T-helper 1 cell treated with Interleukin-12 subunit alpha and Interleukin-12 subunit beta and Interleukin-4 antibody, amounts not matched to agents 30 μg/mL and 1 μg/mL, for 36 hours (primary cell): ENCODE measurements around the gene RALGDS.
"Not testable (repeated sequence)": the region's sequence is repeated elsewhere in the genome, so short reads cannot be mapped to it uniquely, and the experiment has no call there.

Experiments used
- H3K27ac Mint-ChIP-seq: one replicate; pipeline ENCODE4 v1.8.0; 2021; ENCODE audit warnings: mild to moderate bottlenecking, mixed read lengths
- H3K27me3 Mint-ChIP-seq: one replicate; pipeline ENCODE4 v1.8.0; 2021; ENCODE audit warnings: low read depth, mixed read lengths
- H3K36me3 Mint-ChIP-seq: one replicate; pipeline ENCODE4 v1.8.0; 2021; ENCODE audit warnings: low read depth, mixed read lengths
- H3K4me1 Mint-ChIP-seq: one replicate; pipeline ENCODE4 v1.8.0; 2021; ENCODE audit warnings: low read depth, mixed read lengths
- H3K4me3 Mint-ChIP-seq: one replicate; pipeline ENCODE4 v1.8.0; 2021; ENCODE audit warnings: mild to moderate bottlenecking, moderate library complexity, mixed read lengths
- H3K9me3 Mint-ChIP-seq: one replicate; pipeline ENCODE4 v1.8.0; 2021; ENCODE audit warnings: mixed read lengths

Gene RALGDS

GRCh38 chr9:133121198-133121914, at the start of gene RALGDS:
Gene RALGDS, minus strand, starts transcription at chr9:133121240. Its CDS starts 86 bp downstream, at chr9:133121154.
- H3K4me3 Mint-ChIP-seq: peak within 1 kb of the TSS; percentile 80
- H3K9me3 Mint-ChIP-seq: no peaks in the 10 kb centered on the region
- peak within 1 kb of the TSS; percentile 75 for H3K27ac Mint-ChIP-seq
- H3K4me1 Mint-ChIP-seq: peaks cover 55% of the 10 kb centered on the region
- peaks cover 10% of the 10 kb centered on the region for H3K36me3 Mint-ChIP-seq
- H3K27me3 Mint-ChIP-seq: no peaks in the 10 kb centered on the region

GRCh38 chr9:133170716-133171115, 49.7 kb upstream of the RALGDS start:
- Mint-ChIP-seq H3K4me1 (no peaks in the 10 kb centered on the region), H3K36me3 (no peaks in the 10 kb centered on the region), H3K27me3 (peaks cover 18% of the 10 kb centered on the region), H3K4me3 (no peak overlapping the region), H3K27ac (no peak overlapping the region), H3K9me3 (no peaks in the 10 kb centered on the region)

- H3K27me3 Mint-ChIP-seq: peaks cover 17% of the 10 kb centered on the region
- not testable (repeated sequence) for H3K36me3 Mint-ChIP-seq, H3K9me3 Mint-ChIP-seq, H3K4me1 Mint-ChIP-seq, H3K27ac Mint-ChIP-seq, H3K4me3 Mint-ChIP-seq
These were observed 48.6 kb upstream of the RALGDS start for GRCh38 chr9:133169687-133170086.

- Mint-ChIP-seq H3K27ac (no peak overlapping the region), H3K27me3 (peaks cover 14% of the 10 kb centered on the region), H3K4me1 (no peaks in the 10 kb centered on the region), H3K4me3 (no peak overlapping the region), H3K9me3 (no peaks in the 10 kb centered on the region), H3K36me3 (no peaks in the 10 kb centered on the region)
These were observed 48.1 kb upstream of the RALGDS start for GRCh38 chr9:133169102-133169501.

GRCh38 chr9:133168432-133168831, 47.4 kb upstream of the RALGDS start:
- H3K4me3 Mint-ChIP-seq: no peak overlapping the region
- H3K27ac Mint-ChIP-seq: no peak overlapping the region
- no peaks in the 10 kb centered on the region for H3K9me3 Mint-ChIP-seq
- H3K36me3 Mint-ChIP-seq: no peaks in the 10 kb centered on the region
- H3K27me3 Mint-ChIP-seq: peaks cover 10% of the 10 kb centered on the region
- peaks cover 2% of the 10 kb centered on the region for H3K4me1 Mint-ChIP-seq

- peaks cover 10% of the 10 kb centered on the region for H3K27me3 Mint-ChIP-seq
- no peaks in the 10 kb centered on the region for H3K9me3 Mint-ChIP-seq
- no peaks in the 10 kb centered on the region for H3K36me3 Mint-ChIP-seq
- H3K27ac Mint-ChIP-seq: no peak overlapping the region
- no peak overlapping the region for H3K4me3 Mint-ChIP-seq
- peaks cover 2% of the 10 kb centered on the region for H3K4me1 Mint-ChIP-seq
These were observed 46.7 kb upstream of the RALGDS start for GRCh38 chr9:133167769-133168168.

GRCh38 chr9:133167096-133167730, 46.2 kb upstream of the RALGDS start:
- Mint-ChIP-seq H3K27me3 (peaks cover 7% of the 10 kb centered on the region), H3K9me3 (no peaks in the 10 kb centered on the region), H3K4me3 (no peak overlapping the region), H3K4me1 (peaks cover 2% of the 10 kb centered on the region), H3K36me3 (no peaks in the 10 kb centered on the region), H3K27ac (no peak overlapping the region)

GRCh38 chr9:133166392-133166791, 45.4 kb upstream of the RALGDS start:
- no peak overlapping the region for H3K4me3 Mint-ChIP-seq
- no peak overlapping the region for H3K27ac Mint-ChIP-seq
- H3K4me1 Mint-ChIP-seq: peaks cover 2% of the 10 kb centered on the region
- peaks cover 4% of the 10 kb centered on the region for H3K27me3 Mint-ChIP-seq
- no peaks in the 10 kb centered on the region for H3K9me3 Mint-ChIP-seq
- no peaks in the 10 kb centered on the region for H3K36me3 Mint-ChIP-seq

GRCh38 chr9:133165452-133165730, 44.4 kb upstream of the RALGDS start:
- peaks cover 4% of the 10 kb centered on the region for H3K27me3 Mint-ChIP-seq
- H3K4me1 Mint-ChIP-seq: peaks cover 2% of the 10 kb centered on the region
- no peak overlapping the region for H3K27ac Mint-ChIP-seq
- no peak overlapping the region for H3K4me3 Mint-ChIP-seq
- H3K9me3 Mint-ChIP-seq: no peaks in the 10 kb centered on the region
- H3K36me3 Mint-ChIP-seq: peaks cover 3% of the 10 kb centered on the region

- Mint-ChIP-seq H3K36me3 (peaks cover 6% of the 10 kb centered on the region), H3K4me1 (peaks cover 2% of the 10 kb centered on the region), H3K4me3 (peak overlapping the region; percentile 73), H3K27ac (no peak overlapping the region), H3K9me3 (no peaks in the 10 kb centered on the region), H3K27me3 (peaks cover 4% of the 10 kb centered on the region)
These were observed 43.2 kb upstream of the RALGDS start for GRCh38 chr9:133164191-133164590.

- H3K4me3 Mint-ChIP-seq: peak within 1 kb of the TSS; percentile 73
- H3K27ac Mint-ChIP-seq: no peak within 1 kb of the TSS
- H3K4me1 Mint-ChIP-seq: peaks cover 2% of the 10 kb centered on the region
These were observed 42.6 kb upstream of the RALGDS start, which contains the start of gene GBGT1 for GRCh38 chr9:133163504-133164172. Gene GBGT1, minus strand, starts transcription at chr9:133163914. Its CDS starts 1,502 bp downstream, at chr9:133162412.

GRCh38 chr9:133162861-133163503, 41.9 kb upstream of the RALGDS start:
- H3K4me1 Mint-ChIP-seq: peaks cover 2% of the 10 kb centered on the region
- H3K9me3 Mint-ChIP-seq: no peaks in the 10 kb centered on the region
- no peak overlapping the region for H3K27ac Mint-ChIP-seq
- H3K36me3 Mint-ChIP-seq: peaks cover 6% of the 10 kb centered on the region
- peak overlapping the region; percentile 54 for H3K4me3 Mint-ChIP-seq
- peaks cover 4% of the 10 kb centered on the region for H3K27me3 Mint-ChIP-seq

More at GRCh38 chr9:133163504-133164172, 42.6 kb upstream of the RALGDS start, which contains the start of gene GBGT1:
- Mint-ChIP-seq H3K36me3 (peaks cover 6% of the 10 kb centered on the region), H3K9me3 (no peaks in the 10 kb centered on the region), H3K27me3 (peaks cover 4% of the 10 kb centered on the region)

GRCh38 chr9:133161547-133161950, 40.5 kb upstream of the RALGDS start:
- Mint-ChIP-seq H3K27me3 (peaks cover 4% of the 10 kb centered on the region), H3K9me3 (no peaks in the 10 kb centered on the region), H3K36me3 (peaks cover 6% of the 10 kb centered on the region), H3K4me1 (peaks cover 2% of the 10 kb centered on the region), H3K27ac (no peak overlapping the region), H3K4me3 (peak overlapping the region; percentile 68)

- Mint-ChIP-seq H3K27ac (no peak overlapping the region), H3K27me3 (peaks cover 4% of the 10 kb centered on the region), H3K4me3 (peak overlapping the region; percentile 51), H3K36me3 (peaks cover 6% of the 10 kb centered on the region), H3K9me3 (no peaks in the 10 kb centered on the region), H3K4me1 (peaks cover 2% of the 10 kb centered on the region)
These were observed 39.9 kb upstream of the RALGDS start for GRCh38 chr9:133160742-133161546.
